GM12891 (cell line): Measurements from ENCODE around the gene PKHD1.

Source experiments
- PAX5 ChIP-seq: IDR thresholded peaks from 2 replicates; pipeline ENCODE4 v1.6.1; 2011; ENCODE audit warnings: low read length, moderate library complexity, mild to moderate bottlenecking; ENCODE audit not compliant: insufficient read depth, severe bottlenecking
- POLR2AphosphoS5 ChIP-seq: IDR thresholded peaks from 2 replicates; pipeline ENCODE4 v1.6.1; 2011; ENCODE audit warnings: low read depth, low read length, control low read depth
- TAF1 ChIP-seq: IDR thresholded peaks from 2 replicates; pipeline ENCODE4 v1.6.1; 2011; ENCODE audit warnings: low read depth, low read length, control low read depth

DNA sequence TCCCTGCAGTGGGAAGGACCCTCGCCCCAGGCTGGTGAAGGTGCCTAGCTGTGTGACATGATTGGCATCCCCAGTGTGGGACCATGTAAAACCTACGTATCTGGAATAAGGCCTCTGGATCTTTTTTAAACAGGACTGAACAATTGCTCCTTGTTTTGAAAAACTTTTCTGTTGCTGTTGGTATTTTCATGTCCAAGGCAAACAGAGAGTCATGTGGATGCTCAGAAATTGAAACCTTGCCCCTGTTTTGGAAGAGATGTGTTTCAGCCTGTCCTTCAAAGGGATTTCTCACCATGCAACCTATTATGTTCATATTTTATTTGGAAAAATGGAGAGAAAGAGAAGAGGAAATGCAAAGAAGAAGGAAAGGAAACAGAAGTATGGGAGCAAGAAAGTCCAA lies 362.3 kb downstream of the PKHD1 start:
- no peak for TF ChIP-seq TAF1
- TF ChIP-seq POLR2AphosphoS5 = no peak
- no peak for TF ChIP-seq PAX5
